ENCODE results near the gene TSSC4. TPM values are rescaled to one million over a fixed set of nuclear protein-coding genes. Genes with fewer than 3 reads are reported as not detected.

TSSC4 gene
- total RNA-seq, 1 donor from 2014 or later = 38.8 TPM

GRCh38 chr11:2432628-2433071 lies 32.1 kb downstream of the TSSC4 start:
- ATAC-seq = no peak
- Histone ChIP-seq H3K9me3 (no peaks in the 10 kb centered on the region), H3K36me3 (no peaks in the 10 kb centered on the region), H3K4me1 (no peaks in the 10 kb centered on the region), H3K27me3 (ENCODE audit: low read depth) (no peaks in the 10 kb centered on the region), H3K27ac (no peak overlapping the region), H3K4me3 (no peak overlapping the region)
- TF ChIP-seq CTCF (IDR thresholded peaks at IDR 0.05) = no peak
- peak; percentile 31 for DNase-seq
- intact Hi-C loops (cut with DNase I) = no loop called here

- H3K9me3 ChIP-seq = no peaks in the 10 kb centered on the region
- no peaks in the 10 kb centered on the region for H3K4me1 ChIP-seq
- no peak for TF ChIP-seq CTCF (IDR thresholded peaks at IDR 0.05)
- no peak overlapping the region for H3K27ac ChIP-seq
- H3K36me3 ChIP-seq = no peaks in the 10 kb centered on the region
- no peak overlapping the region for H3K4me3 ChIP-seq
- peak; percentile 42 for DNase-seq
- H3K27me3 ChIP-seq (ENCODE audit: low read depth) = no peaks in the 10 kb centered on the region
- no peak for ATAC-seq
- intact Hi-C loops (cut with DNase I) = no loop called here
Observed at GRCh38 chr11:2433106-2433925, 32.8 kb downstream of the TSSC4 start.

- intact Hi-C loops (cut with DNase I) = no loop called here
- TF ChIP-seq CTCF (IDR thresholded peaks at IDR 0.05) = no peak
- Histone ChIP-seq H3K4me3 (no peak overlapping the region), H3K4me1 (no peaks in the 10 kb centered on the region), H3K27me3 (ENCODE audit: low read depth) (no peaks in the 10 kb centered on the region), H3K9me3 (no peaks in the 10 kb centered on the region), H3K36me3 (no peaks in the 10 kb centered on the region), H3K27ac (no peak overlapping the region)
- DNase-seq = no peak
- ATAC-seq = no peak
Observed at GRCh38 chr11:2434008-2434407, 33.5 kb downstream of the TSSC4 start.

DNA sequence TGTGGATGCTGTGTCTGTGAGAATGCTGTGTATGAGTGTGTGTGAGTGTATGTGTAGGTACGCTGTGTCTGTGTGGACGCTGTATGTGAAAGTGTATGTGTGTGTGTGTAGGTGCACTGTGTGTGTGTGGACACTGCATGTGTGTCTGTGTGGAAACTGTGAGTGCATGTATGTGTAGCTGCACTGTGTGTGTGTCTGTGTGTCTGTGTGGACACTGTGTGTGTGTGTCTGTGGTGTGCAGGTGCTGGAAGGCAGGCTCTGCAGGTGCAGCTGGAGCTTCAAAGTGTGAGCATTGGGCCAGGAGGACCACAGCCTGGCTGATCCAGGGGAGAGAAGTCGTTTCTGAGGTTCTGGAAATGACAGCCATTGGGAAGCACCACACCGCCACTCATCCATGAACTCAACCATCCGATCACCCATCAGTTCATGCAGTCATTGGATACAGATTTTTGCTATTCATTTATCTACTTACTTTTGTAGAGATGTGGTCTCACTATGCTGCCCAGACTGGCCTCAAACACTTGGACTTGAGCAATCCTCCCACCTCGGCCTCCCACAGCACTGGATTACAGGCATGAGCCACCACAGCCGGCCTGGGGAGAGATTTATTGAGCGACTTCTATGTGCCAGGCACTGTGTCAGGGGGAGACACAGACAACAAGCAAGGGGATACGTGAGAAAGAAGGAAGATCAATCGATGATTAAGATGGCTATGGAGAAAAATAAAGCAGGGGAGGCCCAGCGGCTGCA lies 34.1 kb downstream of the TSSC4 start:
- ATAC-seq (no peak), DNase-seq (no peak)
- H3K4me3 ChIP-seq = no peak overlapping the region
- H3K27ac ChIP-seq = no peak overlapping the region
- no peaks in the 10 kb centered on the region for H3K4me1 ChIP-seq
- H3K27me3 ChIP-seq (ENCODE audit: low read depth) = no peaks in the 10 kb centered on the region
- H3K9me3 ChIP-seq = no peaks in the 10 kb centered on the region
- intact Hi-C loops (cut with DNase I) = no loop called here
- no peak for TF ChIP-seq CTCF (IDR thresholded peaks at IDR 0.05)
- H3K36me3 ChIP-seq = no peaks in the 10 kb centered on the region

DNA sequence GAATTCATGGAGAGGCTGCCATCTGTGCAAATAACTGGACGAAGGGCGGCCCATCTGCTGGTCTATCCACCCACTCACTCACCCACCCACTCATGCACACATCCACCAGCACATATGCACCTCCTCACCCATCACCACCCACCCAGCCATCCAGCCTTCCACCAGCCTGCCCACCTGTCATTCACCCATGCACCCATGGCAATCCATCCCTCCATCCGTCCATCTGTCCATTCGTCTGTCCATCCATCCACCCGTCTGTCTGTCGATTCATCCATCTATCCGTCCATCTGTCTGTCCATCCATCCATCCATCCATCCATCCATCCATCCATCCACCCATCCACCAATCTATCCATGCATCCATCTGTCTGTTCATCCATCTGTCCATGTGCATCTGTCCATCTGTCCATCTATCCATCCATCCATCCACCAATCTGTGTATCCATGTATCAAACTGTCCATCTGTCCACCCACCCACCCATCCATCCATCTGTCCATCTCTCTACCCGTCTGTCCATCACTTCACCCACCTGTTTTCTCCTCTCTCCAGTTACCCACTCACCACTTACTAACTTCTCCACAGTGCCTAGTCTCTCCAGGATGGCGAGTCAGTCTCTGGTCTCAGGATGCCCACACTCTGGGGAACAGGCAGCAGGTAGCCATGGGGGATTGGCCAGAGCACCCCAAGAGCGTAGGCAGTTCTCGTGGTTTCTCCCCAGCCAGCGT lies 34.9 kb downstream of the TSSC4 start:
- intact Hi-C loops (cut with DNase I) = no loop called here
- Histone ChIP-seq H3K4me3 (no peak overlapping the region), H3K4me1 (no peaks in the 10 kb centered on the region), H3K36me3 (no peaks in the 10 kb centered on the region), H3K27ac (no peak overlapping the region), H3K27me3 (ENCODE audit: low read depth) (no peaks in the 10 kb centered on the region), H3K9me3 (no peaks in the 10 kb centered on the region)
- DNase-seq = peak; percentile 32
- no peak for ATAC-seq
- no peak for TF ChIP-seq CTCF (IDR thresholded peaks at IDR 0.05)

Measured in lower lobe of right lung (tissue), 2 donors.